A549 (cell line): Measurements from ENCODE around the gene PLEKHH2. TPM values are rescaled to one million over a fixed set of nuclear protein-coding genes. Genes with fewer than 3 reads are reported as not detected.

ENCODE experiments used
- ATAC-seq, 2 experiments: fragments of 200-7000 bp in 1 of 2; fragments of >200 bp in 1 of 2; cut with Nextera tagmentation in 1 of 2; cut with Tn5 transposase in 1 of 2; 3 replicates each; pipeline versions ENCODE4 v1.8.0 to v1.9.1; 2018 to 2020; ENCODE audit warnings: mild to moderate bottlenecking in 1 of 2, moderate library complexity in 1 of 2
- CTCF ChIA-PET: fragments of 300-600 bp; sonication (Branson Sonifier 250); formaldehyde crosslinking; extraction: SDS; loops from one replicate; lab custom pipeline; 2021; ENCODE audit warnings: antibody characterized with exemption, inconsistent platforms; lab: Yijun Ruan, JAX
- POLR2A ChIA-PET: fragments of 350-600 bp; formaldehyde crosslinking; extraction: SDS; loops from one replicate; lab custom pipeline; 2021; ENCODE audit warnings: antibody characterized with exemption, inconsistent platforms; lab: Yijun Ruan, JAX
- DNase-seq, 2 experiments: peaks; one replicate each; pipeline versions ENCODE4 v3.0.0 to v3.0.0-alpha.2; 2011 to 2016; ENCODE audit warnings: low read depth in 1 of 2, low spot score in 1 of 2
- FAIRE-seq: peaks from 2 replicates; lab custom pipeline; 2011; peaks lifted over from hg19 to GRCh38; lab: Jason Lieb, UNC
- H3K27ac ChIP-seq, 2 experiments: fragments of >200 bp; sonication (Bioruptor Twin); formaldehyde crosslinking; 3 replicates each; pipeline ENCODE4 v1.5.1; 2016 to 2017
- H3K4me1 ChIP-seq: fragments of >200 bp; sonication (Bioruptor Twin); formaldehyde crosslinking; 3 replicates; pipeline ENCODE4 v1.6.1; 2016
- H3K4me2 ChIP-seq: fragments of >200 bp; sonication (Bioruptor Twin); formaldehyde crosslinking; 3 replicates; pipeline ENCODE4 v1.6.1; 2016
- H3K4me3 ChIP-seq: fragments of >200 bp; sonication (Bioruptor Twin); formaldehyde crosslinking; 3 replicates; pipeline ENCODE4 v1.5.1; 2016
- H3K9me3 ChIP-seq: fragments of >200 bp; sonication (Bioruptor Twin); formaldehyde crosslinking; 3 replicates; pipeline ENCODE4 v1.6.1; 2016
- EHF ChIP-seq: fragments of 250-450 bp; sonication (Bioruptor Pico); IDR thresholded peaks from 2 replicates; pipeline ENCODE4 v1.5.0; 2020; ENCODE audit warnings: mild to moderate bottlenecking
- EP300 ChIP-seq, 2 experiments: fragments of >200 bp; sonication (Bioruptor Twin); formaldehyde crosslinking; IDR thresholded peaks; 2 replicates in 1 of 2; 3 replicates in 1 of 2; pipeline ENCODE4 v1.6.1; 2016 to 2017
- FOSL2 ChIP-seq, 2 experiments: fragments of 450-650 bp in 1 of 2; fragments of >200 bp in 1 of 2; sonication (Bioruptor Twin) in 1 of 2; formaldehyde crosslinking; IDR thresholded peaks; 2 replicates each; pipeline versions ENCODE4 v1.5.0 to v1.6.1; 2016 to 2020; ENCODE audit warnings: mild to moderate bottlenecking in 1 of 2, moderate library complexity in 1 of 2
- FOXS1 ChIP-seq: fragments of 250-450 bp; sonication (Bioruptor Pico); IDR thresholded peaks from 2 replicates; pipeline ENCODE4 v1.5.0; 2020; ENCODE audit warnings: mild to moderate bottlenecking, moderate library complexity
- GATA3 ChIP-seq: IDR thresholded peaks from 2 replicates; pipeline ENCODE4 v1.6.1; 2012; ENCODE audit warnings: borderline replicate concordance
- HOXA7 ChIP-seq: fragments of 250-450 bp; sonication (Bioruptor Pico); IDR thresholded peaks from 2 replicates; pipeline ENCODE4 v1.5.0; 2020; ENCODE audit warnings: mild to moderate bottlenecking, moderate library complexity
- HOXB13 ChIP-seq: fragments of 250-450 bp; sonication (Bioruptor Pico); IDR thresholded peaks from 2 replicates; pipeline ENCODE4 v1.5.0; 2020; ENCODE audit warnings: low read depth, mild to moderate bottlenecking, moderate library complexity
- HOXB5 ChIP-seq: fragments of 250-450 bp; sonication (Bioruptor Pico); IDR thresholded peaks from 2 replicates; pipeline ENCODE4 v1.5.0; 2020; ENCODE audit warnings: mild to moderate bottlenecking, moderate library complexity
- JUN ChIP-seq, 2 experiments: fragments of >200 bp; sonication (Bioruptor Twin); formaldehyde crosslinking; IDR thresholded peaks; 2 replicates in 1 of 2; 3 replicates in 1 of 2; pipeline ENCODE4 v1.6.1; 2016 to 2017
- JUNB ChIP-seq: fragments of >200 bp; sonication (Bioruptor Twin); formaldehyde crosslinking; IDR thresholded peaks from 2 replicates; pipeline ENCODE4 v1.6.1; 2016
- MYC ChIP-seq: IDR thresholded peaks from 2 replicates; pipeline ENCODE4 v1.6.1; 2012; ENCODE audit warnings: mild to moderate bottlenecking, inconsistent platforms, low read length, improper control_type of control experiment, borderline replicate concordance
- NPAS2 ChIP-seq: fragments of 250-450 bp; sonication (Bioruptor Pico); IDR thresholded peaks from 2 replicates; pipeline ENCODE4 v1.8.0; 2022; ENCODE audit warnings: mild to moderate bottlenecking, moderate library complexity, borderline replicate concordance
- NR3C1 ChIP-seq: fragments of >200 bp; sonication (Bioruptor Twin); formaldehyde crosslinking; IDR thresholded peaks from 3 replicates; pipeline ENCODE4 v1.6.1; 2017
- PHF8 ChIP-seq: fragments of 200-600 bp; sonication (generic); IDR thresholded peaks from 2 replicates; pipeline ENCODE4 v1.6.1; 2016; ENCODE audit warnings: low read depth, mild to moderate bottlenecking, antibody characterized with exemption, moderate library complexity, borderline replicate concordance
- POLR2AphosphoS2 ChIP-seq: conservative IDR thresholded peaks from 2 replicates; pipeline ENCODE4 v1.6.1; 2012; ENCODE audit warnings: low read length, improper control_type of control experiment, inconsistent platforms
- RAD21 ChIP-seq, 2 experiments: fragments of >200 bp in 1 of 2; sonication (Bioruptor Twin) in 1 of 2; formaldehyde crosslinking in 1 of 2; IDR thresholded peaks in 1 of 2; conservative IDR thresholded peaks in 1 of 2; 2 replicates in 1 of 2; 3 replicates in 1 of 2; pipeline ENCODE4 v1.6.1; 2012 to 2018; ENCODE audit warnings: inconsistent platforms in 1 of 2
- SREBF2 ChIP-seq: fragments of 450-650 bp; IDR thresholded peaks from 2 replicates; pipeline ENCODE4 v1.6.1; 2014; ENCODE audit warnings: mild to moderate bottlenecking, moderate library complexity
- ZFP36 ChIP-seq: fragments of 450-650 bp; IDR thresholded peaks from 2 replicates; pipeline ENCODE4 v1.6.1; 2014; ENCODE audit warnings: borderline replicate concordance; ENCODE audit not compliant: partially characterized antibody
- WGBS: methylation state at CpG from one replicate; pipeline ENCODE4 v1.1.6; 2017; ENCODE audit errors: missing lambda C conversion rate; 5-methylcytosine and 5-hydroxymethylcytosine counted together
- polyA plus RNA-seq, 4 experiments: library from polyadenylated mRNA; depleted of rRNA in 3 of 4; stranded (reverse); fragments of >200 nt; fragmentation: RNase III in 1 of 4; extraction: RNeasy Plus Mini Kit Qiagen cat#74134 plus additional on column Dnase treatment in 1 of 4; gene quantifications; 2 replicates in 3 of 4; 3 replicates in 1 of 4; pipeline ENCODE4 v1.2.3, GENCODE V29; 2011 to 2017
- TF ChIP-seq, protein P1 (sequence below): IDR thresholded peaks from 2 replicates; pipeline ENCODE4 v1.6.1; 2012; ENCODE audit warnings: low read depth, borderline replicate concordance
- TF ChIP-seq, protein P2 (sequence below): fragments of 250-450 bp; sonication (Bioruptor Pico); IDR thresholded peaks from 2 replicates; pipeline ENCODE4 v1.5.0; 2020; ENCODE audit warnings: low read depth, mild to moderate bottlenecking, moderate library complexity
- TF ChIP-seq, protein P3 (sequence below): fragments of >200 bp; sonication (Bioruptor Twin); formaldehyde crosslinking; IDR thresholded peaks from 2 replicates; pipeline ENCODE4 v1.6.1; 2016
- TF ChIP-seq, protein P4 (sequence below): IDR thresholded peaks from 2 replicates; pipeline ENCODE4 v1.6.1; 2012

The PLEKHH2 gene
- polyA plus RNA-seq, 2 of the 4 experiments (the other 2 are of a cell fraction): 0.92 to 14.9 TPM

DNA sequence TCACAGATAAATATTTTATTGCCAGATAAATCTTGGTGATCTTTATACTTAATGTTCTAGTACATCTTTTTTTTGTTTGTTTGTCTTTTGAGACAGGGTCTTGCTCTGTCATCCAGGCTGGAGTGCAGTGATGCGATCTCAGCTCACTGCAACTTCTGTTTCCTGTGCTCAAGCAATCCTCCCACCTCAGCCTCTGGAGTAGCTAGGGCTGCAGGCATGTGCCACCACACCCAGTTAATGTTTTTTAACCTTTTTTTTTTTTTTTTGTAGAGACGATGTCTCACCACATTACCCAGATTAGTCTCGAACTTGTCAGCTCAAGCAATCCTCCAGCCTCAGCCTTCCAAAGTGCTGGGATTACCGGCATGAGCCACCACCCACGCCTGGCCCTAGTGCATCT lies 48.3 kb downstream of the PLEKHH2 start:
- H3K9me3 ChIP-seq: no peaks in the 10 kb centered on the region
- no peaks in the 10 kb centered on the region for H3K4me1 ChIP-seq
- ATAC-seq (no peak), DNase-seq (no peak), FAIRE-seq (no peak)
- ChIA-PET CTCF (interaction anchor here (0.9 kb wide), 1 partner anchor 10 kb away, joined by 3 read pairs; the partner anchor contains the start of gene C1GALT1C1L), POLR2A (interaction anchor here (1.3 kb wide), 1 partner anchor 9 kb away, joined by 3 read pairs; the partner anchor contains the start of gene C1GALT1C1L)
- no peak overlapping the region for H3K4me2 ChIP-seq
- no peak overlapping the region for H3K27ac ChIP-seq
- 64% methylated on average over 5 of the region's 5 CpGs for WGBS
- H3K4me3 ChIP-seq: no peak overlapping the region
- TF ChIP-seq ZFP36: no peak
- no peak for TF ChIP-seq JUNB
- TF ChIP-seq HOXB5 (CRISPR knock-in tag): no peak
- TF ChIP-seq POLR2AphosphoS2: no peak
- no peak for TF ChIP-seq GATA3
- TF ChIP-seq NR3C1: no peak
- TF ChIP-seq FOSL2 (IDR thresholded peaks at IDR 0.05): no peak
- TF ChIP-seq FOSL2 (CRISPR knock-in tag; IDR thresholded peaks at IDR 0.05): no peak
- TF ChIP-seq, protein P1, sequence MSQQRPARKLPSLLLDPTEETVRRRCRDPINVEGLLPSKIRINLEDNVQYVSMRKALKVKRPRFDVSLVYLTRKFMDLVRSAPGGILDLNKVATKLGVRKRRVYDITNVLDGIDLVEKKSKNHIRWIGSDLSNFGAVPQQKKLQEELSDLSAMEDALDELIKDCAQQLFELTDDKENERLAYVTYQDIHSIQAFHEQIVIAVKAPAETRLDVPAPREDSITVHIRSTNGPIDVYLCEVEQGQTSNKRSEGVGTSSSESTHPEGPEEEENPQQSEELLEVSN: no peak
- TF ChIP-seq NPAS2 (CRISPR knock-in tag): no peak
- no peak for TF ChIP-seq SREBF2
- no peak for TF ChIP-seq HOXB13 (CRISPR knock-in tag)

DNA sequence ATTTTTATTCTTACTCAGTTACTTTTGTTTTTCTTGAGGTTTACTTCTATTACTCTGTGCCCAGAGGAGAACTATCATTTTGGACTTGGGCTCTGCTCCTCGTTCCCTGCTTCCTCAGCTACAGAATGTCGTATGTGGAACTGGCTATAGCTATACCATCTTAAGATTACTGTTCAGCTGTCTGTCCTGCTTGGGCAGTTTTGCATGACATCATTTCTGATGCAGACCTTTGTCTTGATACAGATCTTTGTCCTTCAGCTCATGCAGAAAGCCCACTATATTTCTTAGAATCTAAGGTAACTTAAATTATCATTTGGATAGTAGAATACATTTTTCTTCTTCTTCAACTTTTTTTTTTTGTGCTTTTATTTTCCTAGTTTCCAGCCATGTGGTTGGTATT lies 52.9 kb downstream of the PLEKHH2 start:
- ATAC-seq: no peak
- ChIA-PET POLR2A (no interaction called here), CTCF (interaction anchor here (0.6 to 1.0 kb wide), 4 partner anchors 15 to 951 kb away, joined by 3 to 4 read pairs (median 3); no protein-coding TSS in a partner anchor)
- no peak for FAIRE-seq
- H3K9me3 ChIP-seq: no peaks in the 10 kb centered on the region
- no peak for DNase-seq
- H3K4me2 ChIP-seq: no peak overlapping the region
- no peak overlapping the region for H3K27ac ChIP-seq
- no peak for TF ChIP-seq FOSL2 (IDR thresholded peaks at IDR 0.05)
- no peak for TF ChIP-seq FOSL2 (CRISPR knock-in tag; IDR thresholded peaks at IDR 0.05)
- TF ChIP-seq EHF (CRISPR knock-in tag): no peak
- no peak for TF ChIP-seq JUNB
- no peak for TF ChIP-seq HOXA7 (CRISPR knock-in tag)
- no peak for TF ChIP-seq HOXB5 (CRISPR knock-in tag)
- TF ChIP-seq, protein P2, sequence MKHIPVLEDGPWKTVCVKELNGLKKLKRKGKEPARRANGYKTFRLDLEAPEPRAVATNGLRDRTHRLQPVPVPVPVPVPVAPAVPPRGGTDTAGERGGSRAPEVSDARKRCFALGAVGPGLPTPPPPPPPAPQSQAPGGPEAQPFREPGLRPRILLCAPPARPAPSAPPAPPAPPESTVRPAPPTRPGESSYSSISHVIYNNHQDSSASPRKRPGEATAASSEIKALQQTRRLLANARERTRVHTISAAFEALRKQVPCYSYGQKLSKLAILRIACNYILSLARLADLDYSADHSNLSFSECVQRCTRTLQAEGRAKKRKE: no peak
- no peak for TF ChIP-seq EP300 (IDR thresholded peaks at IDR 0.05)
- no peak for TF ChIP-seq RAD21 (conservative IDR thresholded peaks at IDR 0.05 in 1 of 2, IDR thresholded peaks at IDR 0.05 in 1 of 2)
- TF ChIP-seq, protein P3, sequence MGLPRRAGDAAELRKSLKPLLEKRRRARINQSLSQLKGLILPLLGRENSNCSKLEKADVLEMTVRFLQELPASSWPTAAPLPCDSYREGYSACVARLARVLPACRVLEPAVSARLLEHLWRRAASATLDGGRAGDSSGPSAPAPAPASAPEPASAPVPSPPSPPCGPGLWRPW: no peak
- TF ChIP-seq PHF8: no peak
- TF ChIP-seq FOXS1 (CRISPR knock-in tag): no peak
- TF ChIP-seq, protein P4, sequence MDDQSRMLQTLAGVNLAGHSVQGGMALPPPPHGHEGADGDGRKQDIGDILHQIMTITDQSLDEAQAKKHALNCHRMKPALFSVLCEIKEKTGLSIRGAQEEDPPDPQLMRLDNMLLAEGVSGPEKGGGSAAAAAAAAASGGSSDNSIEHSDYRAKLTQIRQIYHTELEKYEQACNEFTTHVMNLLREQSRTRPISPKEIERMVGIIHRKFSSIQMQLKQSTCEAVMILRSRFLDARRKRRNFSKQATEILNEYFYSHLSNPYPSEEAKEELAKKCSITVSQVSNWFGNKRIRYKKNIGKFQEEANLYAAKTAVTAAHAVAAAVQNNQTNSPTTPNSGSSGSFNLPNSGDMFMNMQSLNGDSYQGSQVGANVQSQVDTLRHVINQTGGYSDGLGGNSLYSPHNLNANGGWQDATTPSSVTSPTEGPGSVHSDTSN: no peak
- TF ChIP-seq MYC: no peak
- no peak for TF ChIP-seq JUN (IDR thresholded peaks at IDR 0.05)
- no peak for TF ChIP-seq NR3C1
- no peaks in the 10 kb centered on the region for H3K4me1 ChIP-seq
- WGBS: 45% methylated on average over 2 of the region's 2 CpGs
- H3K4me3 ChIP-seq: no peak overlapping the region
